ENCODE measurements around the gene ABHD15.

The ABHD15 gene

GRCh38 chr17:29612094-29612403, 45.2 kb upstream of the ABHD15 start:
- no peaks in the 10 kb centered on the region for H3K79me2 ChIP-seq (ENCODE audit: insufficient read depth, low read depth)
- peaks cover 13% of the 10 kb centered on the region; the same call in 1 of the 2 replicates for H3K27me3 ChIP-seq (ENCODE audit: insufficient read depth, low read depth)
- H3K36me3 ChIP-seq (ENCODE audit: insufficient read depth) = no peaks in the 10 kb centered on the region
- H3K4me1 ChIP-seq (ENCODE audit: low read depth, poor library complexity, severe bottlenecking) = peaks cover 28% of the 10 kb centered on the region
- H3K9ac ChIP-seq = no peak overlapping the region
- TF ChIP-seq, protein P1, sequence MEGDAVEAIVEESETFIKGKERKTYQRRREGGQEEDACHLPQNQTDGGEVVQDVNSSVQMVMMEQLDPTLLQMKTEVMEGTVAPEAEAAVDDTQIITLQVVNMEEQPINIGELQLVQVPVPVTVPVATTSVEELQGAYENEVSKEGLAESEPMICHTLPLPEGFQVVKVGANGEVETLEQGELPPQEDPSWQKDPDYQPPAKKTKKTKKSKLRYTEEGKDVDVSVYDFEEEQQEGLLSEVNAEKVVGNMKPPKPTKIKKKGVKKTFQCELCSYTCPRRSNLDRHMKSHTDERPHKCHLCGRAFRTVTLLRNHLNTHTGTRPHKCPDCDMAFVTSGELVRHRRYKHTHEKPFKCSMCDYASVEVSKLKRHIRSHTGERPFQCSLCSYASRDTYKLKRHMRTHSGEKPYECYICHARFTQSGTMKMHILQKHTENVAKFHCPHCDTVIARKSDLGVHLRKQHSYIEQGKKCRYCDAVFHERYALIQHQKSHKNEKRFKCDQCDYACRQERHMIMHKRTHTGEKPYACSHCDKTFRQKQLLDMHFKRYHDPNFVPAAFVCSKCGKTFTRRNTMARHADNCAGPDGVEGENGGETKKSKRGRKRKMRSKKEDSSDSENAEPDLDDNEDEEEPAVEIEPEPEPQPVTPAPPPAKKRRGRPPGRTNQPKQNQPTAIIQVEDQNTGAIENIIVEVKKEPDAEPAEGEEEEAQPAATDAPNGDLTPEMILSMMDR (conservative IDR thresholded peaks at IDR 0.05; ENCODE audit: low read depth, low read length) = no peak
- no peak overlapping the region for H3K4me3 ChIP-seq (IDR thresholded peaks at IDR 0.05; ENCODE audit: insufficient read depth, low read depth, low read length)
- no peak overlapping the region for H2AFZ ChIP-seq (ENCODE audit: low read depth)
- H4K20me1 ChIP-seq (ENCODE audit: insufficient read depth) = no peaks in the 10 kb centered on the region
- H3K27ac ChIP-seq = no peak overlapping the region
- H3K4me2 ChIP-seq = no peak overlapping the region

DNA sequence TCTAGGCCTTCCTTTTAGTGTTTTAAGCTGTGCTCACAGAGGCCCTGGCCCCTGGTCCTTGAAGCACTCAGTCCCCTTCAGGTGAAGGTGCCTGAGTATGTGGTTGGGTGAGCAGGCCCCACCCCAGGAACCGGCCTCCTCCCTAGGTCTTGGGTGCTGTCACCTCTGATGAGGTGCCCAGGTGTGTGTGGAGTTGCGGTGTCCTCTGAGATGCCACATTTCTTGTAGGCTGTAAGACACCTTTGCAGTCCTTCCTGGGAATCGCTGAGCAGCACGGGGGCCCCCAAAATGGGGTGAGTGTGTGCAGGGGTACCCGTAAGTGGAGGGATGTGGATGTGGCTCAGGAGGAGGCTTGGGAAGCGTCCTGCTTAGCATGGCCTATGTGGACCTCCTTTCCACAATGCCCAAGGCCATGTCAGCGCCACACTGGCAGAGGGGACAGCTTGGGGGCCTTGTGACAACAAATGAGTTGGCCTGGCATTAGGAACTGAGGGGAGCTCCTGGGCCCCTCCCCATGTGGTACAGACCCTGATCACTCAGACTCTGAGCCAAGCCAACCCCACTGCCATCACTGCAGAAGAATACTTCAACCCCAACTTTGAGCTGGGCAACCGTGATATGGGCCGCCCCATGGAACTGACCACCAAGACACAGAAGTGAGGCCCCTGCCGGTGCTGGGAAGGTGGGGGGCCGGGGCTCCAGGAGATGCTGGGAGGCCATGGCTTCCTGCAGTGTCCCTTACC, 44.7 kb upstream of the ABHD15 start:
- H4K20me1 ChIP-seq (ENCODE audit: insufficient read depth) = no peaks in the 10 kb centered on the region
- H3K4me3 ChIP-seq (IDR thresholded peaks at IDR 0.05; ENCODE audit: insufficient read depth, low read depth, low read length) = no peak overlapping the region
- no peak overlapping the region for H2AFZ ChIP-seq (ENCODE audit: low read depth)
- H3K36me3 ChIP-seq (ENCODE audit: insufficient read depth) = no peaks in the 10 kb centered on the region
- H3K79me2 ChIP-seq (ENCODE audit: insufficient read depth, low read depth) = no peaks in the 10 kb centered on the region
- TF ChIP-seq, protein P1 (conservative IDR thresholded peaks at IDR 0.05; ENCODE audit: low read depth, low read length) = no peak
- no peak overlapping the region for H3K9ac ChIP-seq
- no peak overlapping the region for H3K27ac ChIP-seq
- peaks cover 10% of the 10 kb centered on the region; the same call in 1 of the 2 replicates for H3K27me3 ChIP-seq (ENCODE audit: insufficient read depth, low read depth)
- H3K4me2 ChIP-seq = no peak overlapping the region
- peaks cover 23% of the 10 kb centered on the region for H3K4me1 ChIP-seq (ENCODE audit: low read depth, poor library complexity, severe bottlenecking)

DNA sequence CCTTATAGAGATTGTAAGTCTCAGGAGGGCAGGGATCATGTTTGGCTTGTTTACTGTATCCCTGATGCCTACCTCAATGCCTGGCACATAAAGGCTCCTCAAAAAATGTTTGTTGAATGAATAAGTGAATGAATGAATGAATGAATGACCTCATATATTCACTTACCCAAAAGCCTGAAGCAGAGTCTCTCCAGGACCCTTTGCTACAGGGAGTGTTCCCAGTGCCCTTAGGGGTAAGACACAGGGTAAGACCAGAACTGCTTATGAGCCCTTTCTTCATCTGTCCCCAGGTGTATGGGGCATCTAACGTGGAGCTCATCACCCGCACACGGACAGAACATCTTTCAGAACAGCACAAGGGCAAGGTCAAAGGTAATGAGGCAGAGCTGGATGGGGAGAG, 43.6 kb upstream of the ABHD15 start:
- Histone ChIP-seq H3K27ac (no peak overlapping the region), H3K4me1 (ENCODE audit: low read depth, poor library complexity, severe bottlenecking) (peaks cover 21% of the 10 kb centered on the region), H3K9ac (no peak overlapping the region), H4K20me1 (ENCODE audit: insufficient read depth) (no peaks in the 10 kb centered on the region), H3K36me3 (ENCODE audit: insufficient read depth) (no peaks in the 10 kb centered on the region), H3K79me2 (ENCODE audit: insufficient read depth, low read depth) (no peaks in the 10 kb centered on the region), H3K27me3 (ENCODE audit: insufficient read depth, low read depth) (0 out of 2 replicates have a peak, but pooled peaks cover 4% of the 10 kb centered on the region), H3K4me2 (no peak overlapping the region), H2AFZ (ENCODE audit: low read depth) (no peak overlapping the region), H3K4me3 (IDR thresholded peaks at IDR 0.05; ENCODE audit: insufficient read depth, low read depth, low read length) (no peak overlapping the region)
- TF ChIP-seq, protein P1 (conservative IDR thresholded peaks at IDR 0.05; ENCODE audit: low read depth, low read length) = no peak

- no peak overlapping the region for H3K9ac ChIP-seq
- H3K36me3 ChIP-seq (ENCODE audit: insufficient read depth) = no peaks in the 10 kb centered on the region
- TF ChIP-seq, protein P1 (conservative IDR thresholded peaks at IDR 0.05; ENCODE audit: low read depth, low read length) = no peak
Measured at GRCh38 chr17:29608986-29609385, 42.1 kb upstream of the ABHD15 start.

More at GRCh38 chr17:29608986-29609385, 42.1 kb upstream of the ABHD15 start:
- H3K27me3 ChIP-seq (ENCODE audit: insufficient read depth, low read depth) = no peaks in the 10 kb centered on the region
- H2AFZ ChIP-seq (ENCODE audit: low read depth) = no peak overlapping the region
- H3K4me2 ChIP-seq = no peak overlapping the region
- H4K20me1 ChIP-seq (ENCODE audit: insufficient read depth) = no peaks in the 10 kb centered on the region
- no peak overlapping the region for H3K27ac ChIP-seq
- no peaks in the 10 kb centered on the region for H3K79me2 ChIP-seq (ENCODE audit: insufficient read depth, low read depth)
- peaks cover 8% of the 10 kb centered on the region for H3K4me1 ChIP-seq (ENCODE audit: low read depth, poor library complexity, severe bottlenecking)
- no peak overlapping the region for H3K4me3 ChIP-seq (IDR thresholded peaks at IDR 0.05; ENCODE audit: insufficient read depth, low read depth, low read length)

Measured in KMS-11 (cell line).